ENCODE measurements around the gene LACRT. TPM values are rescaled to one million over a fixed set of nuclear protein-coding genes. Genes with fewer than 3 reads are reported as not detected.

The LACRT gene
- total RNA-seq, 1 donor, result not detected

DNA sequence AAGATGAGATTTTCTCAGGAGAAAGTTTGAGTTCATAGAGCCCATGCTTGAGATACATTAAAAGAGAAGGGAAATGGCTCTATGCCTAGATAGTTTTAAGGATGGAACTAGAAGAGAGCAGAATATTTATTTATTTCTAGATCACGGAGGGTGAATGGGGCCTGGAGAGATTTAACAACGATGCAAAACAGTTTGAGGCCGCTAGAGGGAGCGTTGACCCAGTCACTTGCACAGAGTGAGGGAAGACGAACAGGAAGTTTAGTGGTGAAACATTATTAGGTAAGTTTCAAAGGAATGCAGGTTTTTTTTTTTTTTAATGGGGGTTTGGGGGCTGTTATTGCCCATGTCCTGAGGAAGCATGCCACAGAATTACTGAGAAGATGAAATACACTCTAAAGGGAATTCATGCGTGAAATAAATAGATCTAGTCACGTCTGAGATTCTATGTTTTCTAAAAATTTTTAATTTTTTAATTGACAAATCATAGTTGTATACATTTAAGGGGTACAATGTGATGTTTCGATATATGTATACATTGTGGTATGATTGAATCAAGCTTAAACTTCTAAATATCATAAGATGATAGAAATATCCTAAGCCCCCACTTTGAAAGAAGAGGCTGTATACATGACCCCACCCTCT lies 31.4 kb downstream of the LACRT start:
- TF ChIP-seq, protein P1, sequence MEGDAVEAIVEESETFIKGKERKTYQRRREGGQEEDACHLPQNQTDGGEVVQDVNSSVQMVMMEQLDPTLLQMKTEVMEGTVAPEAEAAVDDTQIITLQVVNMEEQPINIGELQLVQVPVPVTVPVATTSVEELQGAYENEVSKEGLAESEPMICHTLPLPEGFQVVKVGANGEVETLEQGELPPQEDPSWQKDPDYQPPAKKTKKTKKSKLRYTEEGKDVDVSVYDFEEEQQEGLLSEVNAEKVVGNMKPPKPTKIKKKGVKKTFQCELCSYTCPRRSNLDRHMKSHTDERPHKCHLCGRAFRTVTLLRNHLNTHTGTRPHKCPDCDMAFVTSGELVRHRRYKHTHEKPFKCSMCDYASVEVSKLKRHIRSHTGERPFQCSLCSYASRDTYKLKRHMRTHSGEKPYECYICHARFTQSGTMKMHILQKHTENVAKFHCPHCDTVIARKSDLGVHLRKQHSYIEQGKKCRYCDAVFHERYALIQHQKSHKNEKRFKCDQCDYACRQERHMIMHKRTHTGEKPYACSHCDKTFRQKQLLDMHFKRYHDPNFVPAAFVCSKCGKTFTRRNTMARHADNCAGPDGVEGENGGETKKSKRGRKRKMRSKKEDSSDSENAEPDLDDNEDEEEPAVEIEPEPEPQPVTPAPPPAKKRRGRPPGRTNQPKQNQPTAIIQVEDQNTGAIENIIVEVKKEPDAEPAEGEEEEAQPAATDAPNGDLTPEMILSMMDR (IDR thresholded peaks at IDR 0.05; ENCODE audit: insufficient read depth, low read length), result peak; percentile 91
- H3K4me3 ChIP-seq (ENCODE audit: low read depth, low read length), result no peak overlapping the region
- peak; percentile 71 for DNase-seq (ENCODE audit: low read depth)

DNA sequence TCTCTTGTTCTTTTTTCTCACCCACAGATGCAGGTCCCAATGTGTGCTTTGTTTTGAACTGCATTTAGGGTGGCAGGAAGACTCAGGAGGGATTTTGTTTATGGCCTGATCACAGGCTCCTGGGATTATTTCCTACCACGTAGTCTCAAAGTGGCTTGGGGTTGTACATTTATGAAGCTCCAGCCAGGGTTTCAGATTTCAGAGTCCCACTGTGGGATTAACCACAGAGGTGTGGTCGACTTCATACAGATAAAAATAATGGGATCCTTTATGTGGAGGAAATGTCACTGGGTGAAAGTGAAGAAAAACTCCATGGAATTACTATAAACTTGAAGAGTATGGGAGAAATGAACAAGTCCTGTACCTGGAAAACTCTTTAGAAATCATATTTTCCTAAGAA lies 32.0 kb downstream of the LACRT start:
- no peak overlapping the region for H3K4me3 ChIP-seq (ENCODE audit: low read depth, low read length)
- no peak for DNase-seq (ENCODE audit: low read depth)
- TF ChIP-seq, protein P1 (IDR thresholded peaks at IDR 0.05; ENCODE audit: insufficient read depth, low read length), result no peak

DNA sequence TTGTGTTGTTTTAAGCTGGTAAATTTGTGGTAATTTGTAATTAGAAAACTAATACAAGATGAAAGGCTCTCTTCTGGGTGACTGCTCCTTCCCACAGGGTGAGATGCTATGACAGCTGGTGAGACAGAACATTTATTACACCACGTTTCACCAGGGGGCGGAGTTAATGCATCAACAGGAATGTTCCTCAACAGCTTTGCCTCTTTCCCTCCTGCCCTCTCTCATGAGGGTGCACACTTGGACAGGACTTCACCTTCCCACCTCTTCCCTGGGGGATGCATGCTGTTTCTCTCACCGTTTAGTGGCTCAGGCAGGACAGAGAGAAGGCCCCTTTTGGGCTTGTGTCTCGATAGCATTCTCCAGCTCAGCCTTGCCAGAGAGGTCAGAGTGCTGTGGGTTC lies 32.9 kb downstream of the LACRT start:
- no peak overlapping the region for H3K4me3 ChIP-seq (ENCODE audit: low read depth, low read length)
- no peak for DNase-seq (ENCODE audit: low read depth)
- TF ChIP-seq, protein P1 (IDR thresholded peaks at IDR 0.05; ENCODE audit: insufficient read depth, low read length), result no peak

DNA sequence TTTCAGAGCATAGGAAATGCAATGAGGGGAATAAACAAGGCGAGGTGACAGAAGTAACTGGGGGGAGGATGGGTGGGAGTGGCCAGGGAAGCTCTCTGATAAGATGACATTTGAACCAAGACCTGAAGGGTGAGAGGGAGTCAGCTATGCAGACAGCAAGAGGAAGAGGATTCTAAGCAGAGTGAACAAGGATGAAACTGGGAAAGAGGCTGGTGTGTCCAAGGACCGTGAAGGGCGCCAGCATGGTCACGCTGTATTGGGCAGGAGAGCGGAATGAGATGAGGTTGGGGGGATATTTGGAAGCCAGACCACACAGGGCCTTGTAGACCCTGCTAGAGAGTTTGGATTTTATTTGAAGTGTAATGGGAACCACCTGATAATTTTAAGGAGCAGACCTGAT lies 35.7 kb downstream of the LACRT start:
- DNase-seq (ENCODE audit: low read depth), result no peak
- TF ChIP-seq, protein P1 (IDR thresholded peaks at IDR 0.05; ENCODE audit: insufficient read depth, low read length), result no peak

DNA sequence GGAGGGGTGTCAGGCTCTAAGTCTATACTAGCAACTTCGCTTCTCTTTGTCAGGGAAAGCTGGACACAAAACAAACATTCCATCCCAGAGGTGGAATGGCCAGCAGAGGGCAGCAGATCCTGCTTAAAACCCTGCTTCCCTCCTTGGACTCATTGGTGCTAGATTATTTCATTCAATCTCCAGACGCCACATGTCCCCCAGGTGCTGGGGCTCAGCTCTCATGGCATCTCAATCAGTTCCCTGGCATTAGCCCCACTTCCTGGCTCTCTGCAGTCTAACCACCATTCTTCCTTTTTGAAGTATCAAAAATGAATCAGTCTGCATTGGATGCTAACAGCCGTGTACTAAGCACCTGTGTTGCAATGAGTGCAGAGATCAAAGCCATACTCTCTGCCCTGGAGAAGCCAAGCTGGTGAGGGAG lies 38.2 kb downstream of the LACRT start:
- peak; percentile 70 for DNase-seq (ENCODE audit: low read depth)
- no peak overlapping the region for H3K4me3 ChIP-seq (ENCODE audit: low read depth, low read length)
- TF ChIP-seq, protein P1 (IDR thresholded peaks at IDR 0.05; ENCODE audit: insufficient read depth, low read length), result peak; percentile 88

More for the DNA sequence above, 35.7 kb downstream of the LACRT start:
- no peak overlapping the region for H3K4me3 ChIP-seq (ENCODE audit: low read depth, low read length)

DNA sequence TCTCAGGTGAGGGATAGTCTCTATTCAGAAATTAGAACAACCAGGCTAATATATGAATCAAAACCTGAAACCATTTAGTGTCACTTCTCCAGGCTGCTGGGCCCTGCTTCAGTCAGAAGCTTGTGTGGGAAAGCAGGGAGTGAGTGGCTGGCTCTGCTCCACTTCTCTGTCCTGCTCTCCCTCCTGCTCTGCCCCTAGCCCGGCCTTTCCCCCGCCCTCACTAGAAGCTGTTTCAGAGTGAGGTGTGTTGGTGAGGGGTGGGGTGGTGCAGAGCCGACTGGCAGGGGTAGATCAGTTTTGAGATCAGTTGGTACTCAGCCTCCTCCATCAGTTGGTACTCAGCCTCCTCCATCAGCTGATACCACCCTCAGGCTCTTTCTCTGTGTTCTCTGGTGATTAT lies 39.2 kb downstream of the LACRT start:
- TF ChIP-seq, protein P1 (IDR thresholded peaks at IDR 0.05; ENCODE audit: insufficient read depth, low read length), result no peak
- no peak for DNase-seq (ENCODE audit: low read depth)
- H3K4me3 ChIP-seq (ENCODE audit: low read depth, low read length), result no peak overlapping the region

DNA sequence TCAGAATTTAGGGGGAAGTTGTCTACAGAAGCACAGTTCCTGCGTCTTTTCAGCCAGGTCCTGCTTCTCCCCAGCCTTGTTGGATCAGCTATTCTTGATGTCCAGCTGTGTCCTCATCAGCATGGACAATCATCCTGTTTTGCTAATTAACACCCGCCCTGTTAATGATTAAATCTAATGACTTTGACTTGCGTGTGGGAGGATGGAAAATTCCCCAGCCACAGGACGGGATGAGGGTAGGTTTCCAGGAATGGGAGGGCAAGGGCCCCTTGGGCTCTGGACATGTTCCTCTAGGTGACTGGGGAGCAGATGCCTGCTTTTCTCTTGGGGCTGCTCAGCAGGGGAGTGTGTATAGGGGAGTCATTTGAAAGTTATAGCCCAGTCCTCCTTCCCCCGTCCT lies 41.0 kb downstream of the LACRT start:
- H3K4me3 ChIP-seq (ENCODE audit: low read depth, low read length), result no peak overlapping the region
- no peak for DNase-seq (ENCODE audit: low read depth)
- TF ChIP-seq, protein P1 (IDR thresholded peaks at IDR 0.05; ENCODE audit: insufficient read depth, low read length), result no peak

Measured in fibroblast of the aortic adventitia (primary cell).